ENCODE results near the gene NAA40. TPM values are rescaled to one million over a fixed set of nuclear protein-coding genes. Genes with fewer than 3 reads are reported as not detected.

NAA40 gene
- total and polyA plus RNA-seq, 2 of the 13 experiments (the other 11 are each of a cell fraction or from before 2014, with no cell fraction given) = 11.1 to 17.9 TPM

GRCh38 chr11:63974259-63975143 lies 35.7 kb downstream of the NAA40 start, which contains the start of gene COX8A (continued):
- TF ChIP-seq ZNF142 (CRISPR knock-in tag; IDR thresholded peaks at IDR 0.05) (peak; percentile 46; the same call in 1 of the 2 replicates), HOMEZ (CRISPR knock-in tag; IDR thresholded peaks at IDR 0.05; ENCODE audit: low read depth) (0 out of 2 replicates have a peak, but pooled peaks have one; percentile 42), ZNF530 (CRISPR knock-in tag; IDR thresholded peaks at IDR 0.05; ENCODE audit: low read depth) (no peak), ZNF720 (CRISPR knock-in tag; IDR thresholded peaks at IDR 0.05) (no peak), ZNF256 (CRISPR knock-in tag; conservative IDR thresholded peaks at IDR 0.05) (no peak), RBAK (CRISPR knock-in tag; IDR thresholded peaks at IDR 0.05) (no peak), KLF9 (CRISPR knock-in tag; IDR thresholded peaks at IDR 0.05; ENCODE audit: low read depth) (no peak), ZNF841 (CRISPR knock-in tag; IDR thresholded peaks at IDR 0.05; ENCODE audit: borderline replicate concordance) (no peak), FUBP1 (CRISPR knock-in tag; IDR thresholded peaks at IDR 0.05; ENCODE audit: borderline replicate concordance) (peak; percentile 92; the same call in 1 of the 2 replicates), ATM (IDR thresholded peaks at IDR 0.05; ENCODE audit: borderline replicate concordance) (no peak), YEATS4 (CRISPR knock-in tag; IDR thresholded peaks at IDR 0.05; ENCODE audit: borderline replicate concordance) (peak; percentile 88), ZNF382 (CRISPR knock-in tag; IDR thresholded peaks at IDR 0.05; ENCODE audit: borderline replicate concordance) (no peak), NFKB2 (CRISPR knock-in tag; IDR thresholded peaks at IDR 0.05; ENCODE audit: borderline replicate concordance) (peak; percentile 81; the same call in 1 of the 2 replicates), IRF9 (CRISPR knock-in tag; IDR thresholded peaks at IDR 0.05; ENCODE audit: borderline replicate concordance) (peak; percentile 56; the same call in 1 of the 2 replicates), ONECUT2 (CRISPR knock-in tag; IDR thresholded peaks at IDR 0.05) (no peak), ZBTB33 (CRISPR knock-in tag; IDR thresholded peaks at IDR 0.05) (no peak)
